H9 (cell line): ENCODE data around the gene SZRD1. TPM values are rescaled to one million over a fixed set of nuclear protein-coding genes. Genes with fewer than 3 reads are reported as not detected.
"Not testable (repeated sequence)": the region's sequence is repeated elsewhere in the genome, so short reads cannot be mapped to it uniquely, and the experiment has no call there.

Experiments
- DNase-seq: peaks from one replicate; pipeline ENCODE4 v3.0.0-alpha.2; 2017
- H2AFZ ChIP-seq: one replicate; pipeline ENCODE4 v1.6.1; 2013; ENCODE audit warnings: mild to moderate bottlenecking, low read length, control low read depth, moderate library complexity
- H2AK5ac ChIP-seq: 2 replicates; pipeline ENCODE4 v1.6.1; 2013; ENCODE audit warnings: low read length, control low read depth, mixed read lengths; ENCODE audit not compliant: insufficient read length
- H2BK120ac ChIP-seq: one replicate; pipeline ENCODE4 v1.6.1; 2013; ENCODE audit warnings: low read depth, mild to moderate bottlenecking, low read length, control low read depth, inconsistent platforms; ENCODE audit not compliant: poor library complexity, severe bottlenecking
- H2BK12ac ChIP-seq: 2 replicates; pipeline ENCODE4 v1.6.1; 2013; ENCODE audit warnings: low read length, control low read depth, mixed read lengths, low read depth; ENCODE audit not compliant: insufficient read length
- H2BK15ac ChIP-seq: 2 replicates; pipeline ENCODE4 v1.6.1; 2013; ENCODE audit warnings: low read depth, low read length, control low read depth
- H2BK20ac ChIP-seq: one replicate; pipeline ENCODE4 v1.6.1; 2013; ENCODE audit warnings: low read depth, mild to moderate bottlenecking, low read length, control low read depth, inconsistent platforms; ENCODE audit not compliant: poor library complexity, severe bottlenecking
- H2BK5ac ChIP-seq: 2 replicates; pipeline ENCODE4 v1.6.1; 2013; ENCODE audit warnings: low read length, control low read depth, mixed read lengths; ENCODE audit not compliant: insufficient read length
- H3K14ac ChIP-seq: 2 replicates; pipeline ENCODE4 v1.6.1; 2013; ENCODE audit warnings: low read length, control low read depth; ENCODE audit not compliant: insufficient read depth
- H3K18ac ChIP-seq: 2 replicates; pipeline ENCODE4 v1.6.1; 2013; ENCODE audit warnings: low read depth, mild to moderate bottlenecking, mixed read lengths, low read length, control low read depth; ENCODE audit not compliant: insufficient read length
- H3K23ac ChIP-seq: 2 replicates; pipeline ENCODE4 v1.6.1; 2013; ENCODE audit warnings: low read length, control low read depth, mixed read lengths, low read depth; ENCODE audit not compliant: insufficient read length
- H3K23me2 ChIP-seq: 2 replicates; pipeline ENCODE4 v1.6.1; 2013; ENCODE audit warnings: low read depth, mild to moderate bottlenecking, mixed read lengths, low read length, control low read depth; ENCODE audit not compliant: insufficient read length, poor library complexity, severe bottlenecking
- H3K27ac ChIP-seq: 2 replicates; pipeline ENCODE4 v1.5.1; 2013; ENCODE audit warnings: low read length, control low read depth, mixed read lengths, low read depth; ENCODE audit not compliant: insufficient read length
- H3K27me3 ChIP-seq: 2 replicates; pipeline ENCODE4 v1.6.1; 2013; ENCODE audit warnings: low read length, control low read depth, inconsistent platforms; ENCODE audit not compliant: insufficient read depth
- H3K4ac ChIP-seq: 2 replicates; pipeline ENCODE4 v1.6.1; 2013; ENCODE audit warnings: low read depth, mild to moderate bottlenecking, control low read depth, inconsistent platforms, low read length, moderate library complexity
- H3K4me1 ChIP-seq: 2 replicates; pipeline ENCODE4 v1.6.1; 2013; ENCODE audit warnings: low read length, control low read depth, inconsistent platforms; ENCODE audit not compliant: insufficient read depth
- H3K4me2 ChIP-seq: 2 replicates; pipeline ENCODE4 v1.6.1; 2013; ENCODE audit warnings: low read length, control low read depth, mixed read lengths; ENCODE audit not compliant: insufficient read length, insufficient read depth
- H3K56ac ChIP-seq: 2 replicates; pipeline ENCODE4 v1.6.1; 2013; ENCODE audit warnings: low read depth, mild to moderate bottlenecking, mixed read lengths, low read length, control low read depth; ENCODE audit not compliant: insufficient read length
- H3K79me1 ChIP-seq: 2 replicates; pipeline ENCODE4 v1.6.1; 2013; ENCODE audit warnings: low read depth, mild to moderate bottlenecking, moderate library complexity, low read length, control low read depth, inconsistent platforms; ENCODE audit not compliant: insufficient read depth, poor library complexity, severe bottlenecking
- H3K79me2 ChIP-seq: 2 replicates; pipeline ENCODE4 v1.6.1; 2013; ENCODE audit warnings: low read length, control low read depth, inconsistent platforms; ENCODE audit not compliant: insufficient read depth
- H3K9ac ChIP-seq: 2 replicates; pipeline ENCODE4 v1.6.1; 2013; ENCODE audit warnings: low read length, control low read depth, mixed read lengths; ENCODE audit not compliant: insufficient read length; ENCODE audit errors: extremely low read depth
- H3K9me3 ChIP-seq: one replicate; pipeline ENCODE4 v1.6.1; 2013; ENCODE audit warnings: low read depth, low read length, inconsistent platforms; ENCODE audit not compliant: control insufficient read depth
- H3T11ph ChIP-seq: one replicate; pipeline ENCODE4 v1.6.1; 2013; ENCODE audit warnings: mild to moderate bottlenecking, low read length, control low read depth, inconsistent platforms
- H4K20me1 ChIP-seq: one replicate; pipeline ENCODE4 v1.6.1; 2013; ENCODE audit not compliant: control insufficient read depth, insufficient read length, insufficient read depth
- H4K5ac ChIP-seq: 2 replicates; pipeline ENCODE4 v1.6.1; 2013; ENCODE audit warnings: low read depth, mild to moderate bottlenecking, mixed read lengths, low read length, control low read depth; ENCODE audit not compliant: insufficient read length
- H4K8ac ChIP-seq: replicated peaks from 2 replicates; pipeline ENCODE4 v1.6.1; 2013; ENCODE audit warnings: low read length, control low read depth, mixed read lengths, low read depth; ENCODE audit not compliant: insufficient read length
- H4K91ac ChIP-seq: 2 replicates; pipeline ENCODE4 v1.6.1; 2013; ENCODE audit warnings: low read depth, mild to moderate bottlenecking, moderate library complexity, mixed read lengths, low read length, control low read depth; ENCODE audit not compliant: insufficient read length
- H3K27ac Mint-ChIP-seq, 3 experiments: 2 replicates in 2 of 3; 3 replicates in 1 of 3; pipeline ENCODE4 v1.8.0; 2020 to 2021; ENCODE audit warnings: mixed read lengths in 3 of 3, mild to moderate bottlenecking in 1 of 3, moderate library complexity in 1 of 3
- H3K27me3 Mint-ChIP-seq: 2 replicates; pipeline ENCODE4 v1.8.0; 2021; ENCODE audit warnings: low read depth, mild to moderate bottlenecking, moderate library complexity, mixed read lengths
- H3K36me3 Mint-ChIP-seq, 3 experiments: 2 replicates in 2 of 3; 3 replicates in 1 of 3; pipeline ENCODE4 v1.8.0; 2020 to 2021; ENCODE audit warnings: low read depth in 3 of 3, mixed read lengths in 3 of 3; ENCODE audit not compliant: insufficient read depth in 1 of 3
- H3K4me1 Mint-ChIP-seq, 2 experiments: 2 replicates each; pipeline ENCODE4 v1.8.0; 2020; ENCODE audit warnings: mixed read lengths in 2 of 2
- H3K4me3 Mint-ChIP-seq, 2 experiments: 2 replicates in 1 of 2; 3 replicates in 1 of 2; pipeline ENCODE4 v1.8.0; 2020 to 2021; ENCODE audit warnings: mild to moderate bottlenecking in 2 of 2, mixed read lengths in 2 of 2, moderate library complexity in 1 of 2
- H3K9me3 Mint-ChIP-seq, 2 experiments: 2 replicates in 1 of 2; 3 replicates in 1 of 2; pipeline ENCODE4 v1.8.0; 2020; ENCODE audit warnings: mild to moderate bottlenecking in 2 of 2, mixed read lengths in 2 of 2, moderate library complexity in 1 of 2
- CTCF ChIP-seq: fragments of 200-600 bp; sonication (generic); conservative IDR thresholded peaks from 3 replicates; pipeline ENCODE4 v1.8.0; 2021; ENCODE audit warnings: antibody characterized with exemption, mild to moderate bottlenecking
- WGBS: extraction: QIAGEN DNeasy Blood & Tissue Kit; methylation state at CpG from one replicate; pipeline ENCODE4 v1.1.7; 2013; ENCODE audit warnings: missing lambda C conversion rate, low lambda C conversion rate, mixed read lengths; ENCODE audit not compliant: insufficient read length; ENCODE audit errors: extremely low coverage; 5-methylcytosine and 5-hydroxymethylcytosine counted together
- total RNA-seq: library from RNA; stranded (reverse); gene quantifications from 2 replicates; pipeline ENCODE4 v1.2.1, GENCODE V29; 2021

Gene SZRD1
- total RNA-seq, 1 experiment from 2014 or later: 118 TPM

GRCh38 chr1:16342331-16343062 is 24.5 kb upstream of the SZRD1 start:
- Histone ChIP-seq H2BK20ac (no peak overlapping the region), H3K23me2 (no peaks in the 10 kb centered on the region), H3K79me2 (peaks cover 6% of the 10 kb centered on the region; the same call in 1 of the 2 replicates), H2BK5ac (no peak overlapping the region), H3K4ac (no peak overlapping the region), H3T11ph (no peak overlapping the region), H2BK120ac (no peak overlapping the region), H2AFZ (no peak overlapping the region), H4K8ac (no peak overlapping the region), H3K79me1 (peaks cover 11% of the 10 kb centered on the region), H3K23ac (no peak overlapping the region), H2AK5ac (no peak overlapping the region), H3K18ac (no peak overlapping the region), H3K56ac (no peak overlapping the region), H3K27ac (no peak overlapping the region), H3K9ac (no peak overlapping the region), H2BK12ac (no peak overlapping the region), H3K4me1 (0 out of 2 replicates have a peak, but pooled peaks cover 4% of the 10 kb centered on the region), H3K27me3 (no peaks in the 10 kb centered on the region), H4K91ac (no peak overlapping the region), H3K9me3 (no peaks in the 10 kb centered on the region), H4K5ac (no peak overlapping the region), H3K4me2 (no peak overlapping the region), H4K20me1 (no peaks in the 10 kb centered on the region), H2BK15ac (0 out of 2 replicates have a peak overlapping the region, but pooled peaks have one; percentile 65), H3K14ac (no peak overlapping the region)
- H3K4me1 Mint-ChIP-seq: peaks cover 4 to 8% of the 10 kb centered on the region in 2 experiments
- peak overlapping the region; percentile 11 to 92 (median 55); a peak in 4 of 7 replicates for H3K27ac Mint-ChIP-seq
- no peak for TF ChIP-seq CTCF
- H3K27me3 Mint-ChIP-seq: no peaks in the 10 kb centered on the region
- no peaks in the 10 kb centered on the region for H3K9me3 Mint-ChIP-seq
- H3K36me3 Mint-ChIP-seq: peaks cover 0 to 3% (median 0%) of the 10 kb centered on the region in 3 experiments; a peak in 1 of 7 replicates
- no peak for DNase-seq
- no CpG with 5 or more reads among the region's 10 CpGs for WGBS
- H3K4me3 Mint-ChIP-seq: no peak overlapping the region

- H4K20me1 ChIP-seq, H3K18ac ChIP-seq, H3K56ac ChIP-seq, H3K9me3 ChIP-seq, H2BK15ac ChIP-seq, H4K8ac ChIP-seq, H3K23me2 ChIP-seq, H2BK20ac ChIP-seq, H3K27ac ChIP-seq, H4K5ac ChIP-seq, H2BK12ac ChIP-seq, H3K27ac Mint-ChIP-seq, H3K4ac ChIP-seq, H3K14ac ChIP-seq, H3K27me3 ChIP-seq, H3K4me1 Mint-ChIP-seq, H3K36me3 Mint-ChIP-seq, H3K9me3 Mint-ChIP-seq, H3K4me2 ChIP-seq, H3K4me1 ChIP-seq, H2BK5ac ChIP-seq, H2AFZ ChIP-seq, H3K23ac ChIP-seq, H3T11ph ChIP-seq, H4K91ac ChIP-seq, H3K79me2 ChIP-seq, H3K4me3 Mint-ChIP-seq, H2BK120ac ChIP-seq, DNase-seq, H3K9ac ChIP-seq, H2AK5ac ChIP-seq, H3K27me3 Mint-ChIP-seq: not testable (repeated sequence)
- no CpG with 5 or more reads among the region's 6 CpGs for WGBS
- peaks cover 12% of the 10 kb centered on the region for H3K79me1 ChIP-seq
Observed at GRCh38 chr1:16343276-16343675, 23.8 kb upstream of the SZRD1 start.
